ENCODE data around the gene OPCML.

Gene OPCML

DNA sequence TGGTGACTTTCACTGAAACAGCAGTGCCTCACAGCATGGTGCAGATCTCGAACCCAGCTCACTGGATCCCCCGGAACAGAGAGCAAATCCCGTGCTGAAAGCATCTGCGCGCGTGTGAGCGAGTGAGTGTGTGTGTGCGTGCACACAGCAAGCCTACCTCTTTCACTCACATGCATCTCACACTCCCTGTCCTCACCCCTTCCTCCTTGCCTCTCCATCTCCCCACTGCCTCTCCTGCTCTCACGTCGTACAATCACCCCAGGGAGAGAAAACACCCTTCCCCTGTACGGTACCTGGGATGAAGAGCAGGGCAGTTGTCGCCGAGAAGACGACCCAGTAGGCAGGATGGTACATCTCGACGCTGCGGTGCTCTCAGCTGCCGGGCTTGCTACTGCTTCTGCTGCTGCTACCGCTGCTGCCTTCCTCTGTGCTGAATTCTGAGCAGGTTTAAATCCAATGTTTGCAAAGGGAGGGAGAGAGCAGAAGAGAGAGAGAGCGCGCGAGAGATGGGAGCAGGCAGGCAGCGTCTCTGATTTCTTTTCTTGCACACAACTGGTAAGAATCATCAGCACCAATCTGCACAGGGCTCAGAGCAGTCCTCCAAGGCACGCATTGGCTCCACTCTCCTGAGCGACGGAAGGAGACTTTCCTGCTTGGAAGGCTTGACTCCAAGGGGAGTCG lies at the start of gene OPCML:
TSS of gene OPCML (minus strand) at position 531 of the 681 bp plus-strand sequence.
- TF ChIP-seq, protein P1, sequence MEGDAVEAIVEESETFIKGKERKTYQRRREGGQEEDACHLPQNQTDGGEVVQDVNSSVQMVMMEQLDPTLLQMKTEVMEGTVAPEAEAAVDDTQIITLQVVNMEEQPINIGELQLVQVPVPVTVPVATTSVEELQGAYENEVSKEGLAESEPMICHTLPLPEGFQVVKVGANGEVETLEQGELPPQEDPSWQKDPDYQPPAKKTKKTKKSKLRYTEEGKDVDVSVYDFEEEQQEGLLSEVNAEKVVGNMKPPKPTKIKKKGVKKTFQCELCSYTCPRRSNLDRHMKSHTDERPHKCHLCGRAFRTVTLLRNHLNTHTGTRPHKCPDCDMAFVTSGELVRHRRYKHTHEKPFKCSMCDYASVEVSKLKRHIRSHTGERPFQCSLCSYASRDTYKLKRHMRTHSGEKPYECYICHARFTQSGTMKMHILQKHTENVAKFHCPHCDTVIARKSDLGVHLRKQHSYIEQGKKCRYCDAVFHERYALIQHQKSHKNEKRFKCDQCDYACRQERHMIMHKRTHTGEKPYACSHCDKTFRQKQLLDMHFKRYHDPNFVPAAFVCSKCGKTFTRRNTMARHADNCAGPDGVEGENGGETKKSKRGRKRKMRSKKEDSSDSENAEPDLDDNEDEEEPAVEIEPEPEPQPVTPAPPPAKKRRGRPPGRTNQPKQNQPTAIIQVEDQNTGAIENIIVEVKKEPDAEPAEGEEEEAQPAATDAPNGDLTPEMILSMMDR (IDR thresholded peaks at IDR 0.05; ENCODE audit: insufficient read depth, low read depth, low read length, missing control alignments) = no peak

DNA sequence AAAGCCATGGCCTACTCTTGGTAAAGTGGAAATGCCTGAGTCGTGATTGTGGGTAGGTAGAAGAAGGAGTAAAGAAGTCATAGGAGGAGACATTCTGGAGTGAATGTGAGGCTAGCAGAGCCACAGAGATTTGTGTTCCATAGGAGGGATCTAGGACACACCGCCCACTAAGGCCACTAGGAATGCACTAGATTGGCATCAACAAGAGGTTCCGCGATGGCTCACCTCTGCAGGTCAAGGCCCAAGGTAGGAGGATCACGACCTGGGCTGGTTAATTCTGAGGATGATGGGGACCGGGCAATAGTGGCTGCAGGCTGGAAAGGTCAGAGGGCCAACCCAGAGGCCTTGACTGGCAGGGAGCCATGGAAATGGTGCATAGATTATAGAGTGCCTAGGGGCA lies 48.8 kb upstream of the OPCML start:
- H3K4me3 ChIP-seq (ENCODE audit: low read length) = no peak overlapping the region
- TF ChIP-seq, protein P1 (IDR thresholded peaks at IDR 0.05; ENCODE audit: insufficient read depth, low read depth, low read length, missing control alignments) = no peak
- DNase-seq (ENCODE audit: low read depth) = no peak

More for the DNA sequence above, at the start of gene OPCML:
- DNase-seq (ENCODE audit: low read depth) = no peak
- no peak within 1 kb of the TSS for H3K4me3 ChIP-seq (ENCODE audit: low read length)

DNA sequence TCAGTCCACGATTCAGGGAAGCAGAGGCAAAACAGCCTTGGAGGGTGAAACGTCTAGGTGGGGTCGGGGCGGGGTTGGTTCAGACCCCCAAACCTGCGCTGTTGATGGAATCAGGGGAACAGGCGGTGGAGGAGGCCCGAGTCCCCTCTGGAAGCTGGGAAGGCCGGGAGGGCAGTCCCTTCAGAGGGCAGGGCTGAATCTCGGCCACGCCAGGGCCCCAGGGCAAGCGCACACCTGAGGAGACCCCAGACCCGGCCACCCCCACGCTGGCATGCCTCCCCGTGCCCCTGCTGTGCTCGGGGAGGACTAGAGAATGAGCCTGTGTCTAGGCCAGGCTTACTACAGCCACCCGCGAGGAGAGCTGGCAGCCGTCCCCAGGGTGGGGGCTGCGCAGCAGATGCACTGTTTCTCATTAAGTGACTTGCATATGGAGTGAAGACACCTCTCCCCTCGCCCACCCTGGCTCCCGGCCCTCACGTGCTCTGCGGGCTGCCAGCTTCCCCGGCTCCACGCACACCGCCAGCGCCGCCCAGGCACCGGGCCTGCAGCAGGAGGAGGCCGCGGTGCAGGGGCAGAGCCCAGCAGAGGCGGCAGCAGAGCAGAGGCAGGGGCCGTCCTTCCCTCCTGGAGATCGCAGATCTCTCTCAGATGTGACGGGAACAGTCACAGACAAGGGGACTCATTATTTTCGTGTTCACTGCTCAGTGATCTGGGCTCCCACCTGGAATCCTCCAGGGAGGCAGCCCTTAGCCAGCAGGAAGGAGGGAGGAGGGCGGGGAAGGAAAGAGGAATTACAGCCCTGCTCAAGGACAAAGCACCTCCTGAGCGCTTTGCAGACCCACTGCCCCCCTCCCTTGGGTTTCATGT lies 47.1 kb upstream of the OPCML start:
- no peak overlapping the region for H3K4me3 ChIP-seq (ENCODE audit: low read length)
- TF ChIP-seq, protein P1 (IDR thresholded peaks at IDR 0.05; ENCODE audit: insufficient read depth, low read depth, low read length, missing control alignments) = no peak
- no peak for DNase-seq (ENCODE audit: low read depth)

DNA sequence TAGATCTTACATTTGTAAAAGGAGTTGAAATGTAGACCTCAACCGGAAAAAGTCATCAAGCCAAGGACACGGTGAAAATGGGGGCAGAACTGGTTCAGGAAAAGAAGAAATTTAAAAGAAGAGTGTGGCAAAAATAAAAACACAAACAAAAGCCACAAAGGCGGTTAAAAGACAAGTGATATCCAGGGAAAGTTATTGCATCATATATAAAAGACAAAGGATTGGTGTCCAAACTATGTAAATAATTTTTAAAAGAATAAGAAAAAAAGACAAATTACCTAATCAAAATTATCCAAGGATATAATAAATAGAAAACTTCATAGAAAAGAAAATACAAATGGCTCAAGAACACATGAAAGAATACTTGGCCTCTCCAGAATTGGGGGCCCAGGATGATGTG lies 45.1 kb upstream of the OPCML start:
- DNase-seq (ENCODE audit: low read depth) = no peak
- TF ChIP-seq, protein P1 (IDR thresholded peaks at IDR 0.05; ENCODE audit: insufficient read depth, low read depth, low read length, missing control alignments) = no peak
- no peak overlapping the region for H3K4me3 ChIP-seq (ENCODE audit: low read length)

DNA sequence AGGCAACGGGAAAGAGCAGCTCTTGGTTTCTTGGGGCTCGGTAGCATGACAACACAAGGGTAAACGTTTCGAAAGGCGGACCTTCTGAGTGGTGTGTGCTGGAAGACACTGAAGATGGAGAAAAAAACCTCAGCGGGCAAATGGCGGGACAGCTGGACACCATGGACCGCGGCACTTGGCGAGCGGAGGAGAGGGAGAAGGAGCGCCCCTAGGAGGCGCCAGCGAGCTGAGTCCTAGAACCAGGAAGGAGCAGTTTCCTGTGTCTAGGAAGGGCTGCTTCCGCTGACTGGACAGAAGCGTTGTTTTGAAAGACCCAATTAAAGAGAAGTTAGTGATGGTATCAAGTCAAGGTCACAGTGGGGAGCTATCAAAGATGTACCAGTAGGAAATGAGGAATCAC lies 44.0 kb upstream of the OPCML start:
- DNase-seq (ENCODE audit: low read depth) = no peak
- TF ChIP-seq, protein P1 (IDR thresholded peaks at IDR 0.05; ENCODE audit: insufficient read depth, low read depth, low read length, missing control alignments) = no peak
- H3K4me3 ChIP-seq (ENCODE audit: low read length) = no peak overlapping the region

DNA sequence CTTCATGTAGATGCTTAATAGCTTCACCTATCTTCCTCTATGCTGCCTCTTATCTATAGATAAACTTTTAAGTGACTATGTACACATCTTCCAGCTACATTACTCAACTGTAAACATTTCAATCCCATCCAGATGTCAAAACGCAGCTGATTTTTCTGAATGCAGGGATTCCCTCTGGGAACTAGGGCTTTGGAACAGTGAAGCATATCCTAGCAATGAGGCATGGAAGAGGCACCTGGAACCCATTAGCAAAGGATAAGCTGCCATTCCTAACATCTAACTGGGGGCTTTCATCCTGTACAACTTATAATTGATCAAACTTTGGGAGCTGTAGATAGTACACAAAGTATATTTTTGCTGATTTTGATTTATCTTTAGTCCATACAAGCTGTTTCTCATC lies 40.8 kb upstream of the OPCML start:
- TF ChIP-seq, protein P1 (IDR thresholded peaks at IDR 0.05; ENCODE audit: insufficient read depth, low read depth, low read length, missing control alignments) = no peak
- no peak for DNase-seq (ENCODE audit: low read depth)
- H3K4me3 ChIP-seq (ENCODE audit: low read length) = no peak overlapping the region

Data from epithelial cell of esophagus (primary cell).